Tibial artery (tissue), 4 donors: ENCODE measurements around the gene PSENEN.

ENCODE experiments used
- DNase-seq, 2 donors: peaks; one replicate each; pipeline ENCODE4 v3.0.0-alpha.2; 2019
- H3K27ac ChIP-seq, 2 donors: fragments of 200-600 bp; sonication (generic) in 1 of 2; 1 replicate in 1 of 2; 2 replicates in 1 of 2; pipeline ENCODE4 v1.5.1; 2018 to 2019; ENCODE audit warnings: mild to moderate bottlenecking in 1 of 2
- H3K27me3 ChIP-seq, 2 donors: fragments of 200-600 bp; sonication (generic) in 1 of 2; one replicate each; pipeline versions ENCODE4 v1.5.1 to v1.6.0; 2016 to 2019
- H3K36me3 ChIP-seq, 3 donors: fragments of 200-600 bp; sonication (generic) in 2 of 3; one replicate each; pipeline ENCODE4 v1.5.1; 2016 to 2019; ENCODE audit warnings: mild to moderate bottlenecking in 2 of 3
- H3K4me1 ChIP-seq, 4 donors: fragments of 200-600 bp; sonication (generic) in 2 of 4; 1 replicate in 3 of 4; 2 replicates in 1 of 4; pipeline ENCODE4 v1.5.1; 2016 to 2019
- H3K4me3 ChIP-seq, 2 donors: fragments of 200-600 bp; sonication (generic) in 1 of 2; 1 replicate in 1 of 2; 2 replicates in 1 of 2; pipeline ENCODE4 v1.5.1; 2018 to 2019; ENCODE audit warnings: mild to moderate bottlenecking in 2 of 2
- H3K9me3 ChIP-seq, 3 donors: fragments of 200-600 bp; sonication (generic) in 1 of 3; one replicate each; pipeline ENCODE4 v1.5.1; 2016 to 2019
- intact Hi-C: fragments of 100-400 bp; cut with DNase I; formaldehyde crosslinking; loops from one replicate; pipeline ENCODE4 v1.15.0; 2023; ENCODE audit warnings: low total_unique reads
- TF ChIP-seq, protein P1 (sequence below), 2 experiments: fragments of 200-600 bp in 1 of 2; fragments of 450-650 bp in 1 of 2; IDR thresholded peaks; one replicate each; pipeline ENCODE4 v1.5.1; 2017 to 2019; ENCODE audit warnings: antibody characterized with exemption in 2 of 2, mild to moderate bottlenecking in 1 of 2, moderate library complexity in 1 of 2

Gene PSENEN

GRCh38 chr19:35753634-35754369 lies 8.4 kb downstream of the PSENEN start:
- intact Hi-C loops: no loop called here
- TF ChIP-seq, protein P1, sequence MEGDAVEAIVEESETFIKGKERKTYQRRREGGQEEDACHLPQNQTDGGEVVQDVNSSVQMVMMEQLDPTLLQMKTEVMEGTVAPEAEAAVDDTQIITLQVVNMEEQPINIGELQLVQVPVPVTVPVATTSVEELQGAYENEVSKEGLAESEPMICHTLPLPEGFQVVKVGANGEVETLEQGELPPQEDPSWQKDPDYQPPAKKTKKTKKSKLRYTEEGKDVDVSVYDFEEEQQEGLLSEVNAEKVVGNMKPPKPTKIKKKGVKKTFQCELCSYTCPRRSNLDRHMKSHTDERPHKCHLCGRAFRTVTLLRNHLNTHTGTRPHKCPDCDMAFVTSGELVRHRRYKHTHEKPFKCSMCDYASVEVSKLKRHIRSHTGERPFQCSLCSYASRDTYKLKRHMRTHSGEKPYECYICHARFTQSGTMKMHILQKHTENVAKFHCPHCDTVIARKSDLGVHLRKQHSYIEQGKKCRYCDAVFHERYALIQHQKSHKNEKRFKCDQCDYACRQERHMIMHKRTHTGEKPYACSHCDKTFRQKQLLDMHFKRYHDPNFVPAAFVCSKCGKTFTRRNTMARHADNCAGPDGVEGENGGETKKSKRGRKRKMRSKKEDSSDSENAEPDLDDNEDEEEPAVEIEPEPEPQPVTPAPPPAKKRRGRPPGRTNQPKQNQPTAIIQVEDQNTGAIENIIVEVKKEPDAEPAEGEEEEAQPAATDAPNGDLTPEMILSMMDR (IDR thresholded peaks at IDR 0.05): no peak
- Histone ChIP-seq H3K4me3 (no peak overlapping the region), H3K27me3 (no peaks in the 10 kb centered on the region), H3K4me1 (peaks cover 5 to 55% (median 43%) of the 10 kb centered on the region in 4 donors), H3K9me3 (no peaks in the 10 kb centered on the region), H3K27ac (peak overlapping the region; percentile 93 to 100), H3K36me3 (peaks cover 11 to 31% (median 29%) of the 10 kb centered on the region in 3 donors)
- no peak for DNase-seq

- Histone ChIP-seq H3K36me3 (peaks cover 11 to 31% (median 29%) of the 10 kb centered on the region in 3 donors), H3K4me3 (peak overlapping the region; percentile 72 to 75), H3K27ac (peak overlapping the region; percentile 93 to 100), H3K4me1 (peaks cover 5 to 54% (median 43%) of the 10 kb centered on the region in 4 donors), H3K27me3 (no peaks in the 10 kb centered on the region), H3K9me3 (no peaks in the 10 kb centered on the region)
- TF ChIP-seq, protein P1 (IDR thresholded peaks at IDR 0.05): no peak
- intact Hi-C loops: loop anchor here (5.0 kb wide), 1 partner anchor 37 kb away; the partner anchor contains the start of gene KMT2B
- no peak for DNase-seq
Observed at GRCh38 chr19:35754370-35755130, 9.1 kb downstream of the PSENEN start.

- peak overlapping the region; percentile 72 to 75 for H3K4me3 ChIP-seq
Observed at GRCh38 chr19:35755131-35755549, 9.7 kb downstream of the PSENEN start.

DNA sequence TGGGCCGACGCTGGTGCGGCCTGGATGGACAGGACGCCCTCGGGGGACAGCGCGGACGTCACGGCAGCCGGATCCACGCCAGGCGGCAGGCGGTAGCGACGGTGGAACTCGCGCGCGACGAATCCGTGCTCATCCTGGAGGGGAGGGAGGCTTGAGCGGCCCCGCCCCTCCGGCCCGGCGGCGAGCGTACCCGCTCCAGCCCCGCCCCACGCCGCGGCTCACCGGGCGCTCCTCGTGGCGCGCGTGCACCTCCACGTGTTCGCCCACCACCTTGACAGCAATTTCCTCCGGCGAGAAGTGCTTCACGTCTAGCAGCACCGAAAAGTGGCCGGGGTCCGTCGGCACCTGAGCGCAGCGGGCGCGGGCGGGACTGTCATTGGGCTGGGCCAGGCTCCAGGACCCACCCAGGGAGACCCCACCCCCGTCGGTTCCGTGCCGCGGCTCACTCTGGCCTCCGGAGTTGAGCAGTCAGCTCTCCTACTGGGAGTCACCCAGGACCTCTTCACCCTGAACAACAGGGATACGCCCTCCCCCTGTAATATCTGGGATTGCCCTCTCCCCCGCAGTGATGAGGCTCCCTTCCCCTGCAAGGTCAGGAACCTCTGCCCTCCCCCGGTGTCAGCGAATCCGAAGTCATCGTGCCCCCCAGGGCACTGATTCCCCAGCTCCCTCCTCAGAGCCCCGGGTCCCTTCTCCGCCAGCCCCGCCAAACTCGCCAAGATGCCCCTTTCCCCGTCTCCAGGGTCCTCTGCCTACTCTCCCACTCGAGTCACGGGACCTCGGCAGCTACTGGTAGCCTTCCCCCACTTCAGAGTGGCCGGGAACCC lies 10.3 kb downstream of the PSENEN start:
- Histone ChIP-seq H3K4me1 (peaks cover 5 to 52% (median 36%) of the 10 kb centered on the region in 4 donors), H3K4me3 (peak overlapping the region; percentile 72 to 75), H3K9me3 (no peaks in the 10 kb centered on the region), H3K36me3 (peaks cover 11 to 32% (median 29%) of the 10 kb centered on the region in 3 donors), H3K27ac (peak overlapping the region; percentile 93 to 100), H3K27me3 (no peaks in the 10 kb centered on the region)
- TF ChIP-seq, protein P1 (IDR thresholded peaks at IDR 0.05): peak in 1 of 2 experiments; percentile 4
- DNase-seq: peak; percentile 87 to 98
- intact Hi-C loops: loop anchor here (5.0 kb wide), 1 partner anchor 38 kb away; the partner anchor contains the start of gene KMT2B

More at GRCh38 chr19:35755131-35755549, 9.7 kb downstream of the PSENEN start:
- intact Hi-C loops: loop anchor here (5.0 kb wide), 1 partner anchor 38 kb away; the partner anchor contains the start of gene KMT2B
- H3K9me3 ChIP-seq: no peaks in the 10 kb centered on the region
- H3K27ac ChIP-seq: peak overlapping the region; percentile 93 to 100
- H3K36me3 ChIP-seq: peaks cover 11 to 31% (median 29%) of the 10 kb centered on the region in 3 donors
- no peaks in the 10 kb centered on the region for H3K27me3 ChIP-seq
- peaks cover 5 to 54% (median 39%) of the 10 kb centered on the region in 4 donors for H3K4me1 ChIP-seq
- TF ChIP-seq, protein P1 (IDR thresholded peaks at IDR 0.05): no peak
- no peak for DNase-seq
